Trophoblast cell (in vitro differentiated cells and primary cell): ENCODE measurements around the gene FIP1L1.

ENCODE experiments used
- DNase-seq, 2 donors: peaks; one replicate each; pipeline ENCODE4 v3.0.0-alpha.2; 2016
- H2AFZ ChIP-seq: 2 replicates; pipeline ENCODE4 v1.6.1; 2013; ENCODE audit warnings: low read length, moderate library complexity, mild to moderate bottlenecking; ENCODE audit not compliant: insufficient read depth, poor library complexity
- H2AK5ac ChIP-seq: 2 replicates; pipeline ENCODE4 v1.6.1; 2013; ENCODE audit warnings: mild to moderate bottlenecking, low read length
- H2BK120ac ChIP-seq: 2 replicates; pipeline ENCODE4 v1.6.1; 2013; ENCODE audit warnings: low read length, mild to moderate bottlenecking, moderate library complexity; ENCODE audit not compliant: insufficient read depth, poor library complexity
- H2BK12ac ChIP-seq: 2 replicates; pipeline ENCODE4 v1.6.1; 2013; ENCODE audit warnings: mild to moderate bottlenecking, low read length, moderate library complexity
- H2BK5ac ChIP-seq: 2 replicates; pipeline ENCODE4 v1.6.1; 2013; ENCODE audit warnings: low read length, low read depth, moderate library complexity, mild to moderate bottlenecking; ENCODE audit not compliant: poor library complexity
- H3K14ac ChIP-seq: 2 replicates; pipeline ENCODE4 v1.6.1; 2013; ENCODE audit warnings: mild to moderate bottlenecking, low read length
- H3K18ac ChIP-seq: 2 replicates; pipeline ENCODE4 v1.6.1; 2013; ENCODE audit warnings: mild to moderate bottlenecking, low read length
- H3K23ac ChIP-seq: 2 replicates; pipeline ENCODE4 v1.6.1; 2013; ENCODE audit warnings: low read length
- H3K27ac ChIP-seq: 2 replicates; pipeline ENCODE4 v1.5.1; 2013; ENCODE audit warnings: low read depth, mild to moderate bottlenecking, inconsistent platforms, low read length, moderate library complexity
- H3K27me3 ChIP-seq: 2 replicates; pipeline ENCODE4 v1.6.1; 2013; ENCODE audit warnings: inconsistent platforms, mild to moderate bottlenecking, low read length, moderate library complexity; ENCODE audit not compliant: insufficient read depth
- H3K36me3 ChIP-seq, 2 experiments: 1 replicate in 1 of 2; 2 replicates in 1 of 2; pipeline ENCODE4 v1.6.1; 2013; ENCODE audit warnings: low read length in 2 of 2, mild to moderate bottlenecking in 2 of 2, moderate library complexity in 1 of 2; ENCODE audit not compliant: insufficient read depth in 2 of 2, control insufficient read depth in 1 of 2
- H3K4ac ChIP-seq: 2 replicates; pipeline ENCODE4 v1.6.1; 2013; ENCODE audit warnings: low read depth, mild to moderate bottlenecking, low read length, moderate library complexity
- H3K4me1 ChIP-seq, 2 experiments: 1 replicate in 1 of 2; 2 replicates in 1 of 2; pipeline ENCODE4 v1.6.1; 2013; ENCODE audit warnings: low read length in 2 of 2, mild to moderate bottlenecking in 2 of 2, moderate library complexity in 1 of 2; ENCODE audit not compliant: insufficient read depth in 2 of 2, control insufficient read depth in 1 of 2
- H3K4me2 ChIP-seq: 2 replicates; pipeline ENCODE4 v1.6.1; 2013; ENCODE audit warnings: inconsistent platforms, mild to moderate bottlenecking, low read length, moderate library complexity
- H3K4me3 ChIP-seq: 2 replicates; pipeline ENCODE4 v1.5.1; 2013; ENCODE audit warnings: mild to moderate bottlenecking, low read depth, low read length, inconsistent platforms
- H3K79me1 ChIP-seq: one replicate; pipeline ENCODE4 v1.6.1; 2013; ENCODE audit warnings: low read length
- H3K79me2 ChIP-seq: 2 replicates; pipeline ENCODE4 v1.6.1; 2013; ENCODE audit warnings: low read length, mild to moderate bottlenecking; ENCODE audit not compliant: control insufficient read depth, insufficient read depth, poor library complexity
- H3K9ac ChIP-seq: 2 replicates; pipeline ENCODE4 v1.6.1; 2013; ENCODE audit warnings: mild to moderate bottlenecking, low read length
- H3K9me3 ChIP-seq: 2 replicates; pipeline ENCODE4 v1.6.1; 2013; ENCODE audit warnings: low read depth, mild to moderate bottlenecking, control low read depth, inconsistent platforms, low read length; ENCODE audit not compliant: insufficient read depth
- H4K12ac ChIP-seq: 2 replicates; pipeline ENCODE4 v1.6.1; 2013; ENCODE audit warnings: low read depth, mild to moderate bottlenecking, low read length, moderate library complexity
- H4K8ac ChIP-seq: 2 replicates; pipeline ENCODE4 v1.6.1; 2013; ENCODE audit warnings: low read depth, mild to moderate bottlenecking, low read length, moderate library complexity
- H4K91ac ChIP-seq: one replicate; pipeline ENCODE4 v1.6.1; 2013; ENCODE audit warnings: low read depth, mild to moderate bottlenecking, low read length, moderate library complexity
- WGBS: extraction: QIAGEN DNeasy Blood & Tissue Kit; methylation state at CpG from one replicate; pipeline ENCODE4 v1.1.7; 2013; ENCODE audit warnings: missing lambda C conversion rate; ENCODE audit not compliant: insufficient read length, insufficient coverage; ENCODE audit errors: extremely low coverage; 5-methylcytosine and 5-hydroxymethylcytosine counted together

FIP1L1 gene

GRCh38 chr4:53421791-53422190 is 44.4 kb downstream of the FIP1L1 start:
- Histone ChIP-seq H3K79me1 (no peaks in the 10 kb centered on the region), H3K79me2 (no peaks in the 10 kb centered on the region)

GRCh38 chr4:53422367-53422766 is 44.9 kb downstream of the FIP1L1 start:
- Histone ChIP-seq H2BK120ac (no peak overlapping the region), H3K27me3 (no peaks in the 10 kb centered on the region), H2BK5ac (no peak overlapping the region), H4K91ac (no peak overlapping the region), H2AK5ac (no peak overlapping the region), H3K4me1 (no peaks in the 10 kb centered on the region), H3K79me1 (no peaks in the 10 kb centered on the region), H3K4me2 (no peak overlapping the region), H3K79me2 (no peaks in the 10 kb centered on the region), H3K23ac (no peak overlapping the region), H3K36me3 (peaks cover 0 to 2% of the 10 kb centered on the region in 2 experiments), H3K9me3 (no peaks in the 10 kb centered on the region), H3K18ac (no peak overlapping the region), H3K9ac (no peak overlapping the region), H3K14ac (no peak overlapping the region), H3K4ac (no peak overlapping the region), H3K27ac (no peak overlapping the region), H4K12ac (no peak overlapping the region), H4K8ac (no peak overlapping the region), H2BK12ac (no peak overlapping the region), H2AFZ (no peak overlapping the region), H3K4me3 (no peak overlapping the region)
- DNase-seq: no peak
- WGBS: no CpG with 5 or more reads among the region's 1 CpG

More at GRCh38 chr4:53421791-53422190, 44.4 kb downstream of the FIP1L1 start:
- WGBS: no CpG with 5 or more reads among the region's 2 CpGs
- Histone ChIP-seq H2BK5ac (no peak overlapping the region), H2BK120ac (no peak overlapping the region), H3K9me3 (no peaks in the 10 kb centered on the region), H3K4me3 (no peak overlapping the region), H3K27ac (no peak overlapping the region), H4K8ac (no peak overlapping the region), H3K9ac (no peak overlapping the region), H4K91ac (no peak overlapping the region), H2AK5ac (no peak overlapping the region), H3K36me3 (peaks cover 0 to 2% of the 10 kb centered on the region in 2 experiments), H3K18ac (no peak overlapping the region), H3K23ac (no peak overlapping the region), H3K4me2 (no peak overlapping the region), H3K4ac (no peak overlapping the region), H2BK12ac (no peak overlapping the region), H4K12ac (no peak overlapping the region), H3K4me1 (no peaks in the 10 kb centered on the region), H2AFZ (no peak overlapping the region), H3K14ac (no peak overlapping the region), H3K27me3 (no peaks in the 10 kb centered on the region)
- DNase-seq: no peak

DNA sequence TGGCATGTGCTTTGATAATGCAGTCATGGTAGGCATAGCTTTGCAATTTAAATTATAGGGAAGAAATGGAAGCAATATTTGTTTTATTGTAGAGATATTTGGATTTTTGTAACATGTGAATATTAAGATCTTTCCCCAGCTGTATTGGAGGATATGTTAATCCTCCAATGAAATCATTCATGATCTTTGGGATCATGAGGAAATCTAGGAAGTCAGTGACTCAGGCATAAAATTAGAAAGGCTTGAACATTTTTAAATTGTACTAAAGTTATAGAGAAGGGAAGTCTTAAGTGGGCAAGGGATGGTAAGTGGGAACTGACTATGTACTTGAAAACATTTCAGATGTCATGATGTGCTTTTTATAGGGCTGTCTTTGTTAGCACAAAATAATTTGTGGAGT is 46.8 kb downstream of the FIP1L1 start:
- no peak overlapping the region for H3K14ac ChIP-seq
- H3K79me2 ChIP-seq: no peaks in the 10 kb centered on the region
- H3K9me3 ChIP-seq: no peaks in the 10 kb centered on the region
- no peaks in the 10 kb centered on the region for H3K79me1 ChIP-seq
- no peak overlapping the region for H2BK12ac ChIP-seq
- H2AFZ ChIP-seq: no peak overlapping the region
- no peak overlapping the region for H3K4me3 ChIP-seq
- H2BK120ac ChIP-seq: no peak overlapping the region
- no peak overlapping the region for H3K27ac ChIP-seq
- no peak overlapping the region for H3K9ac ChIP-seq
- H3K36me3 ChIP-seq: no peaks in the 10 kb centered on the region
- H3K4me1 ChIP-seq: no peaks in the 10 kb centered on the region
- H3K18ac ChIP-seq: no peak overlapping the region
- H4K12ac ChIP-seq: no peak overlapping the region
- H3K27me3 ChIP-seq: no peaks in the 10 kb centered on the region
- no peak overlapping the region for H2BK5ac ChIP-seq
- H4K91ac ChIP-seq: no peak overlapping the region
- H4K8ac ChIP-seq: no peak overlapping the region
- no peak overlapping the region for H2AK5ac ChIP-seq
- H3K4me2 ChIP-seq: no peak overlapping the region
- DNase-seq: no peak
- no peak overlapping the region for H3K4ac ChIP-seq
- H3K23ac ChIP-seq: no peak overlapping the region

DNA sequence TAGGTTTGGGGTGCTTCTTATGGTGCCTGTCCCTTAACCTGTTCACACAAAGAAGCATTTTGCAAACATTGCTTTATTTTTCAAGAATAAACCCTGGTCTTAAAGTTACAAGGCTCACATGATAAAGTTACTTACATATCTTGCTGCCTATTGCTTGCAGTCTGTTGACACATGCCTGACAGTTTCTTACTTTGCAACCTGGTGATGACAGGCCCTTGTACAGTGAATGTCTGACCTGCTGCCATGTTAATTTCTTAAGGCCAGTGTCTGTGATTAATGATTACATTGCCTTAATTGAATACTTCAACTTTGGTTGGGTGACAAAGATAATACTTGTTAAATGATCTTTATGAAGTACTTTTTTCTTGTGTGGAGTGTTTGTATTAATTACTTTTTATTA is 49.9 kb downstream of the FIP1L1 start:
- Histone ChIP-seq H3K18ac (no peak overlapping the region), H3K79me2 (no peaks in the 10 kb centered on the region), H3K14ac (no peak overlapping the region), H3K4me3 (no peak overlapping the region), H2BK5ac (no peak overlapping the region), H2AFZ (no peak overlapping the region), H4K91ac (no peak overlapping the region), H3K36me3 (peaks cover 3 to 5% of the 10 kb centered on the region in 2 experiments), H3K27ac (no peak overlapping the region), H2BK120ac (no peak overlapping the region), H3K9ac (no peak overlapping the region), H3K4me1 (no peaks in the 10 kb centered on the region), H4K8ac (no peak overlapping the region), H3K79me1 (no peaks in the 10 kb centered on the region), H3K4ac (no peak overlapping the region), H3K9me3 (no peaks in the 10 kb centered on the region), H2AK5ac (no peak overlapping the region), H2BK12ac (no peak overlapping the region), H4K12ac (no peak overlapping the region), H3K23ac (no peak overlapping the region), H3K27me3 (no peaks in the 10 kb centered on the region), H3K4me2 (no peak overlapping the region)
- DNase-seq: no peak
